H9 (cell line): ENCODE measurements around the gene KCNG2. TPM values are rescaled to one million over a fixed set of nuclear protein-coding genes. Genes with fewer than 3 reads are reported as not detected.

Source experiments
- DNase-seq: peaks from one replicate; pipeline ENCODE4 v3.0.0-alpha.2; 2017
- H2AFZ ChIP-seq: one replicate; pipeline ENCODE4 v1.6.1; 2013; ENCODE audit warnings: mild to moderate bottlenecking, low read length, control low read depth, moderate library complexity
- H2AK5ac ChIP-seq: 2 replicates; pipeline ENCODE4 v1.6.1; 2013; ENCODE audit warnings: low read length, control low read depth, mixed read lengths; ENCODE audit not compliant: insufficient read length
- H2BK120ac ChIP-seq: one replicate; pipeline ENCODE4 v1.6.1; 2013; ENCODE audit warnings: low read depth, mild to moderate bottlenecking, low read length, control low read depth, inconsistent platforms; ENCODE audit not compliant: poor library complexity, severe bottlenecking
- H2BK12ac ChIP-seq: 2 replicates; pipeline ENCODE4 v1.6.1; 2013; ENCODE audit warnings: low read length, control low read depth, mixed read lengths, low read depth; ENCODE audit not compliant: insufficient read length
- H2BK15ac ChIP-seq: 2 replicates; pipeline ENCODE4 v1.6.1; 2013; ENCODE audit warnings: low read depth, low read length, control low read depth
- H2BK20ac ChIP-seq: one replicate; pipeline ENCODE4 v1.6.1; 2013; ENCODE audit warnings: low read depth, mild to moderate bottlenecking, low read length, control low read depth, inconsistent platforms; ENCODE audit not compliant: poor library complexity, severe bottlenecking
- H2BK5ac ChIP-seq: 2 replicates; pipeline ENCODE4 v1.6.1; 2013; ENCODE audit warnings: low read length, control low read depth, mixed read lengths; ENCODE audit not compliant: insufficient read length
- H3K14ac ChIP-seq: 2 replicates; pipeline ENCODE4 v1.6.1; 2013; ENCODE audit warnings: low read length, control low read depth; ENCODE audit not compliant: insufficient read depth
- H3K18ac ChIP-seq: 2 replicates; pipeline ENCODE4 v1.6.1; 2013; ENCODE audit warnings: low read depth, mild to moderate bottlenecking, mixed read lengths, low read length, control low read depth; ENCODE audit not compliant: insufficient read length
- H3K23ac ChIP-seq: 2 replicates; pipeline ENCODE4 v1.6.1; 2013; ENCODE audit warnings: low read length, control low read depth, mixed read lengths, low read depth; ENCODE audit not compliant: insufficient read length
- H3K23me2 ChIP-seq: 2 replicates; pipeline ENCODE4 v1.6.1; 2013; ENCODE audit warnings: low read depth, mild to moderate bottlenecking, mixed read lengths, low read length, control low read depth; ENCODE audit not compliant: insufficient read length, poor library complexity, severe bottlenecking
- H3K27ac ChIP-seq: 2 replicates; pipeline ENCODE4 v1.5.1; 2013; ENCODE audit warnings: low read length, control low read depth, mixed read lengths, low read depth; ENCODE audit not compliant: insufficient read length
- H3K27me3 ChIP-seq: 2 replicates; pipeline ENCODE4 v1.6.1; 2013; ENCODE audit warnings: low read length, control low read depth, inconsistent platforms; ENCODE audit not compliant: insufficient read depth
- H3K4ac ChIP-seq: 2 replicates; pipeline ENCODE4 v1.6.1; 2013; ENCODE audit warnings: low read depth, mild to moderate bottlenecking, control low read depth, inconsistent platforms, low read length, moderate library complexity
- H3K4me1 ChIP-seq: 2 replicates; pipeline ENCODE4 v1.6.1; 2013; ENCODE audit warnings: low read length, control low read depth, inconsistent platforms; ENCODE audit not compliant: insufficient read depth
- H3K4me2 ChIP-seq: 2 replicates; pipeline ENCODE4 v1.6.1; 2013; ENCODE audit warnings: low read length, control low read depth, mixed read lengths; ENCODE audit not compliant: insufficient read length, insufficient read depth
- H3K56ac ChIP-seq: 2 replicates; pipeline ENCODE4 v1.6.1; 2013; ENCODE audit warnings: low read depth, mild to moderate bottlenecking, mixed read lengths, low read length, control low read depth; ENCODE audit not compliant: insufficient read length
- H3K79me1 ChIP-seq: 2 replicates; pipeline ENCODE4 v1.6.1; 2013; ENCODE audit warnings: low read depth, mild to moderate bottlenecking, moderate library complexity, low read length, control low read depth, inconsistent platforms; ENCODE audit not compliant: insufficient read depth, poor library complexity, severe bottlenecking
- H3K79me2 ChIP-seq: 2 replicates; pipeline ENCODE4 v1.6.1; 2013; ENCODE audit warnings: low read length, control low read depth, inconsistent platforms; ENCODE audit not compliant: insufficient read depth
- H3K9ac ChIP-seq: 2 replicates; pipeline ENCODE4 v1.6.1; 2013; ENCODE audit warnings: low read length, control low read depth, mixed read lengths; ENCODE audit not compliant: insufficient read length; ENCODE audit errors: extremely low read depth
- H3K9me3 ChIP-seq: one replicate; pipeline ENCODE4 v1.6.1; 2013; ENCODE audit warnings: low read depth, low read length, inconsistent platforms; ENCODE audit not compliant: control insufficient read depth
- H3T11ph ChIP-seq: one replicate; pipeline ENCODE4 v1.6.1; 2013; ENCODE audit warnings: mild to moderate bottlenecking, low read length, control low read depth, inconsistent platforms
- H4K20me1 ChIP-seq: one replicate; pipeline ENCODE4 v1.6.1; 2013; ENCODE audit not compliant: control insufficient read depth, insufficient read length, insufficient read depth
- H4K5ac ChIP-seq: 2 replicates; pipeline ENCODE4 v1.6.1; 2013; ENCODE audit warnings: low read depth, mild to moderate bottlenecking, mixed read lengths, low read length, control low read depth; ENCODE audit not compliant: insufficient read length
- H4K8ac ChIP-seq: replicated peaks from 2 replicates; pipeline ENCODE4 v1.6.1; 2013; ENCODE audit warnings: low read length, control low read depth, mixed read lengths, low read depth; ENCODE audit not compliant: insufficient read length
- H4K91ac ChIP-seq: 2 replicates; pipeline ENCODE4 v1.6.1; 2013; ENCODE audit warnings: low read depth, mild to moderate bottlenecking, moderate library complexity, mixed read lengths, low read length, control low read depth; ENCODE audit not compliant: insufficient read length
- H3K27ac Mint-ChIP-seq, 3 experiments: 2 replicates in 2 of 3; 3 replicates in 1 of 3; pipeline ENCODE4 v1.8.0; 2020 to 2021; ENCODE audit warnings: mixed read lengths in 3 of 3, mild to moderate bottlenecking in 1 of 3, moderate library complexity in 1 of 3
- H3K27me3 Mint-ChIP-seq: 2 replicates; pipeline ENCODE4 v1.8.0; 2021; ENCODE audit warnings: low read depth, mild to moderate bottlenecking, moderate library complexity, mixed read lengths
- H3K36me3 Mint-ChIP-seq, 3 experiments: 2 replicates in 2 of 3; 3 replicates in 1 of 3; pipeline ENCODE4 v1.8.0; 2020 to 2021; ENCODE audit warnings: low read depth in 3 of 3, mixed read lengths in 3 of 3; ENCODE audit not compliant: insufficient read depth in 1 of 3
- H3K4me1 Mint-ChIP-seq, 2 experiments: 2 replicates each; pipeline ENCODE4 v1.8.0; 2020; ENCODE audit warnings: mixed read lengths in 2 of 2
- H3K4me3 Mint-ChIP-seq, 2 experiments: 2 replicates in 1 of 2; 3 replicates in 1 of 2; pipeline ENCODE4 v1.8.0; 2020 to 2021; ENCODE audit warnings: mild to moderate bottlenecking in 2 of 2, mixed read lengths in 2 of 2, moderate library complexity in 1 of 2
- H3K9me3 Mint-ChIP-seq, 2 experiments: 2 replicates in 1 of 2; 3 replicates in 1 of 2; pipeline ENCODE4 v1.8.0; 2020; ENCODE audit warnings: mild to moderate bottlenecking in 2 of 2, mixed read lengths in 2 of 2, moderate library complexity in 1 of 2
- WGBS: extraction: QIAGEN DNeasy Blood & Tissue Kit; methylation state at CpG from one replicate; pipeline ENCODE4 v1.1.7; 2013; ENCODE audit warnings: missing lambda C conversion rate, low lambda C conversion rate, mixed read lengths; ENCODE audit not compliant: insufficient read length; ENCODE audit errors: extremely low coverage; 5-methylcytosine and 5-hydroxymethylcytosine counted together
- total RNA-seq: library from RNA; stranded (reverse); gene quantifications from 2 replicates; pipeline ENCODE4 v1.2.1, GENCODE V29; 2021
- TF ChIP-seq, protein P1 (sequence below): fragments of 200-600 bp; sonication (generic); conservative IDR thresholded peaks from 3 replicates; pipeline ENCODE4 v1.8.0; 2021; ENCODE audit warnings: antibody characterized with exemption, mild to moderate bottlenecking

Gene KCNG2
- total RNA-seq, 1 experiment from 2014 or later: 0.15 TPM

DNA sequence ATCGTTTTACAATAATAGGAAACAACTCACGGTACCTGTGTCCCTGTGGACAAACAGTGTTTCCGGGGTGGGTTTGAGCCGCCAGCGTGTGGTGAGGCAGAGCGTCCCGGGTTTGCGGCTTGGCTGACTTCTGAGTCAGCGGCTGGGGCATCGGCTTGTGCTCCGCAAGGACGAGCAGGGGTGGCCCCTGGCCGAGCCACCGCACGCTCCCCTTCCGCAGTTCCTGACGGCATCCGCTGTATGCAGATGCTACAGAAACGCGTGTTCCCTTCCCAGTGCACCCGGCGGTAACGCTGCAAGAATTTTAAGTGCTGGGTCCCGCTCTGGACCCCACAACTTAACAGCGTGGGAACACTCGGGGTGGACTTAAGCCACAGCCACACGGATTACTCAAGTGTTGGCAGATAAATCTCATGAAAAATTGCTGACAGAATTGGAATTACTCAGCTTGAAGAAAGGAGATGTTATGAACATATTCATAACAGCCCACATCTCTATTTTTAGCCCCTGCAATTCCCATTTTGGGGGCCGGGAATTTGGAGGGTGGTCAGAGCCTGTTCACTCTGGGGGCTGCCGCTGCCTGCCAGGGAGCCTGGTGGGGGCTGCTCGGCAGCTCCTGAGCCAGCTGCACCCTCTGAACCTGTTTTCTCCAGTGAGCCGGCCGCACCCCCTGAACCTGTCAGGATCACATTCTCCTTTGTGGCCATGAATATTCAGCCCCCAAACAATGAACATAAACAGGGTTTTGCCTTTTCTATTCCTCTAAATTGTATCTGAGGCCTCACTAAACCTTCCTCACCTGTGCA is 12.6 kb upstream of the KCNG2 start:
- Mint-ChIP-seq H3K4me3 (no peak overlapping the region), H3K4me1 (no peaks in the 10 kb centered on the region; a peak in 1 of 4 replicates), H3K27ac (no peak overlapping the region), H3K36me3 (no peaks in the 10 kb centered on the region), H3K27me3 (peaks cover 64% of the 10 kb centered on the region), H3K9me3 (peaks cover 2 to 5% of the 10 kb centered on the region in 2 experiments; a peak in 2 of 5 replicates)
- no peak overlapping the region for H2BK120ac ChIP-seq
- no peaks in the 10 kb centered on the region for H3K79me1 ChIP-seq
- H2BK20ac ChIP-seq: no peak overlapping the region
- no peak overlapping the region for H3K4me2 ChIP-seq
- H3K27me3 ChIP-seq: peaks cover 19% of the 10 kb centered on the region; the same call in 1 of the 2 replicates
- H4K20me1 ChIP-seq: peaks cover 2% of the 10 kb centered on the region
- H4K8ac ChIP-seq: no peak overlapping the region
- no peak overlapping the region for H2BK5ac ChIP-seq
- no peak overlapping the region for H4K91ac ChIP-seq
- H3K4ac ChIP-seq: no peak overlapping the region
- H3K14ac ChIP-seq: no peak overlapping the region
- no peak overlapping the region for H3K23ac ChIP-seq
- no peak overlapping the region for H2AFZ ChIP-seq
- H3K79me2 ChIP-seq: no peaks in the 10 kb centered on the region
- no peak overlapping the region for H4K5ac ChIP-seq
- H3K9ac ChIP-seq: no peak overlapping the region
- no peak overlapping the region for H3T11ph ChIP-seq
- no peak overlapping the region for H2AK5ac ChIP-seq
- no peak for DNase-seq
- H3K18ac ChIP-seq: no peak overlapping the region
- H3K9me3 ChIP-seq: no peaks in the 10 kb centered on the region
- no peak overlapping the region for H2BK15ac ChIP-seq
- H3K56ac ChIP-seq: no peak overlapping the region
- no peak overlapping the region for H3K27ac ChIP-seq
- H2BK12ac ChIP-seq: no peak overlapping the region
- H3K23me2 ChIP-seq: no peaks in the 10 kb centered on the region
- no CpG with 5 or more reads among the region's 32 CpGs for WGBS
- H3K4me1 ChIP-seq: no peaks in the 10 kb centered on the region
- TF ChIP-seq, protein P1, sequence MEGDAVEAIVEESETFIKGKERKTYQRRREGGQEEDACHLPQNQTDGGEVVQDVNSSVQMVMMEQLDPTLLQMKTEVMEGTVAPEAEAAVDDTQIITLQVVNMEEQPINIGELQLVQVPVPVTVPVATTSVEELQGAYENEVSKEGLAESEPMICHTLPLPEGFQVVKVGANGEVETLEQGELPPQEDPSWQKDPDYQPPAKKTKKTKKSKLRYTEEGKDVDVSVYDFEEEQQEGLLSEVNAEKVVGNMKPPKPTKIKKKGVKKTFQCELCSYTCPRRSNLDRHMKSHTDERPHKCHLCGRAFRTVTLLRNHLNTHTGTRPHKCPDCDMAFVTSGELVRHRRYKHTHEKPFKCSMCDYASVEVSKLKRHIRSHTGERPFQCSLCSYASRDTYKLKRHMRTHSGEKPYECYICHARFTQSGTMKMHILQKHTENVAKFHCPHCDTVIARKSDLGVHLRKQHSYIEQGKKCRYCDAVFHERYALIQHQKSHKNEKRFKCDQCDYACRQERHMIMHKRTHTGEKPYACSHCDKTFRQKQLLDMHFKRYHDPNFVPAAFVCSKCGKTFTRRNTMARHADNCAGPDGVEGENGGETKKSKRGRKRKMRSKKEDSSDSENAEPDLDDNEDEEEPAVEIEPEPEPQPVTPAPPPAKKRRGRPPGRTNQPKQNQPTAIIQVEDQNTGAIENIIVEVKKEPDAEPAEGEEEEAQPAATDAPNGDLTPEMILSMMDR: no peak
